Ectodermal cell (in vitro differentiated cells): ENCODE results near the gene RGS16. TPM values are rescaled to one million over a fixed set of nuclear protein-coding genes. Genes with fewer than 3 reads are reported as not detected.
A peak's percentile ranks its signal among the peaks of the same experiment; 100 is the strongest.

Experiments
- H3K27ac ChIP-seq: 2 replicates; pipeline ENCODE4 v1.7.0; 2013; ENCODE audit warnings: mild to moderate bottlenecking, low read depth, low read length; ENCODE audit not compliant: insufficient read depth, poor library complexity, severe bottlenecking
- H3K27me3 ChIP-seq: 2 replicates; pipeline ENCODE4 v1.7.0; 2013; ENCODE audit warnings: mild to moderate bottlenecking, low read length; ENCODE audit not compliant: insufficient read depth, control insufficient read depth, poor library complexity, severe bottlenecking
- H3K36me3 ChIP-seq: one replicate; pipeline ENCODE4 v1.7.0; 2013; ENCODE audit warnings: low read length; ENCODE audit not compliant: control insufficient read depth, insufficient read depth
- H3K4me1 ChIP-seq: one replicate; pipeline ENCODE4 v1.7.0; 2013; ENCODE audit warnings: low read length; ENCODE audit not compliant: control insufficient read depth, insufficient read depth
- H3K4me3 ChIP-seq: 2 replicates; pipeline ENCODE4 v1.7.0; 2013; ENCODE audit warnings: low read depth, low read length, control low read depth; ENCODE audit not compliant: insufficient read depth
- H3K9me3 ChIP-seq: 2 replicates; pipeline ENCODE4 v1.7.0; 2013; ENCODE audit warnings: mild to moderate bottlenecking, low read length, moderate library complexity; ENCODE audit not compliant: control insufficient read depth
- WGBS, 2 experiments: methylation state at CpG; one replicate each; pipeline ENCODE4 v1.1.7; 2013; ENCODE audit warnings: missing lambda C conversion rate in 2 of 2; 5-methylcytosine and 5-hydroxymethylcytosine counted together
- polyA plus RNA-seq, 4 experiments: library from polyadenylated mRNA; stranded (reverse); fragments of 50-300 nt; gene quantifications; one replicate each; pipeline ENCODE4 v1.2.3, GENCODE V29; 2013

RGS16 gene
- 6.6 TPM for polyA plus RNA-seq (2013, experiment 1 of 4)
- polyA plus RNA-seq (2013, experiment 2 of 4), result 6.5 TPM
- polyA plus RNA-seq (2013, experiment 3 of 4), result 8.1 TPM
- polyA plus RNA-seq (2013, experiment 4 of 4), result 9.6 TPM

DNA sequence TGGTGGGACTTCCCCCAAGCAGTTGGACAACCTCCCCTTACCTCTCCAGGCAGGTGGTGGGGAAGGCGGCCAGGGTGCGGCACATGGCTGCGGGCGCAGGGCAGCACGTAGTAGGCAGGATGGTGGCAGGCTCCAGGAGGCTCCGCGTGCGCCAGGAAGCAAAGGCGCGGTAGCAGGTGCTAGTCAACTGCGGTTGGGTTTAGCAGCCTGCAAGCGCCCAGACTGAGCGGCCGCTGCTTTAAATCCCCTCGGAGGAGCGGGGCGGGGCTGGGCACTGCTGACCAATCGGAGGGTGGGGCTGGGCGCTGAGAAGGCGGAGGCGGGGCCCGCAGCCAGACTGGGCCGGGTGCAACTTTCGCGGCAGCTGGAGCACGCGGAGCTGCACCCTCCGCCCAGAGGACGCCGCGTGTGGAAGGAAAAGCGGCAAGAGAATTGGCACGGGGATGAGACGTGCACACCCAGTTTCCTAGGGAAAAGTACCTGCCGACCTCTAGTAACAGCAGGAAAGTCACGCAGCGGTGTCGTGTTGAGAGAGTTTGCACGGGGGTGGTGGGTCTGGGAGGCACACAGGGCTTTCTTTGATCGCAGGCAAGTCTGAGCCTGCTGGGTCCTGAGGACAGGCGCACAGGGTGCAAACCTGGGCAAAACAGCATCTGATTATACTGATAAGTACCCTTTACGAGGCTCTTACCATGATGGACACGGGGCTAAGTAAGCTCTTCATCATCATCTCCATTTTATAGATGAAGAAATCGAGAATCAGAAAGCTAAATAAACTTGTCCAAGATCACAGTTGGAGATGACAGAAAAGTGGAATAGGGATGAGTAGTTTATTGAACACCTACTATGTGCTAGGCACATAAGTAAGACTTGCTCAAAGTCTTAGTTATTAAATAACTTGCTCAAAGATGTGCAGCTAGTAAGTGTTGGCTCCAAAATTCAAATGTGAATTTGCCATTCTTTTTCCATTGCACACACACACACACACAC is at the start of gene RGS16:
Gene RGS16, minus strand, starts transcription at position 215 of the 990 bp plus-strand sequence. Its CDS starts 130 bp downstream, at position 85.
- no peaks in the 10 kb centered on the region for H3K9me3 ChIP-seq
- H3K27me3 ChIP-seq, result peaks cover 27% of the 10 kb centered on the region
- H3K27ac ChIP-seq, result no peak within 1 kb of the TSS
- 13% methylated on average over 44 of the region's 44 CpGs for WGBS, 2 experiments
- no peaks in the 10 kb centered on the region for H3K36me3 ChIP-seq
- H3K4me1 ChIP-seq, result peaks cover 21% of the 10 kb centered on the region
- H3K4me3 ChIP-seq, result peak within 1 kb of the TSS; percentile 31

- no peak overlapping the region for H3K27ac ChIP-seq
- no peaks in the 10 kb centered on the region for H3K27me3 ChIP-seq
- H3K9me3 ChIP-seq, result no peaks in the 10 kb centered on the region
- no peaks in the 10 kb centered on the region for H3K36me3 ChIP-seq
- peaks cover 4% of the 10 kb centered on the region for H3K4me1 ChIP-seq
- 83 to 98% methylated on average over 2 of the region's 2 CpGs for WGBS, 2 experiments
- no peak overlapping the region for H3K4me3 ChIP-seq
Measured at GRCh38 chr1:182653986-182654385, 49.8 kb upstream of the RGS16 start.

- H3K4me3 ChIP-seq, result no peak overlapping the region
- H3K27me3 ChIP-seq, result no peaks in the 10 kb centered on the region
- H3K9me3 ChIP-seq, result no peaks in the 10 kb centered on the region
- no peak overlapping the region for H3K27ac ChIP-seq
- whole genome bisulfite sequencing, 2 experiments, result 77 to 84% methylated on average over 3 of the region's 3 CpGs
- H3K36me3 ChIP-seq, result no peaks in the 10 kb centered on the region
- peaks cover 4% of the 10 kb centered on the region for H3K4me1 ChIP-seq
Measured at GRCh38 chr1:182652933-182653332, 48.7 kb upstream of the RGS16 start.

GRCh38 chr1:182651339-182651724 is 47.1 kb upstream of the RGS16 start:
- Histone ChIP-seq H3K4me1 (peaks cover under 1% of the 10 kb centered on the region), H3K27ac (no peak overlapping the region), H3K9me3 (no peaks in the 10 kb centered on the region), H3K4me3 (no peak overlapping the region), H3K36me3 (no peaks in the 10 kb centered on the region), H3K27me3 (no peaks in the 10 kb centered on the region)
- 81 to 93% methylated on average over 2 to 3 of the region's 3 CpGs for WGBS, 2 experiments

GRCh38 chr1:182650678-182651338 is 46.6 kb upstream of the RGS16 start:
- H3K4me1 ChIP-seq, result no peaks in the 10 kb centered on the region
- H3K27me3 ChIP-seq, result no peaks in the 10 kb centered on the region
- no peaks in the 10 kb centered on the region for H3K9me3 ChIP-seq
- 91% methylated on average over 6 of the region's 6 CpGs for WGBS, 2 experiments
- no peak overlapping the region for H3K4me3 ChIP-seq
- H3K27ac ChIP-seq, result no peak overlapping the region
- H3K36me3 ChIP-seq, result no peaks in the 10 kb centered on the region

DNA sequence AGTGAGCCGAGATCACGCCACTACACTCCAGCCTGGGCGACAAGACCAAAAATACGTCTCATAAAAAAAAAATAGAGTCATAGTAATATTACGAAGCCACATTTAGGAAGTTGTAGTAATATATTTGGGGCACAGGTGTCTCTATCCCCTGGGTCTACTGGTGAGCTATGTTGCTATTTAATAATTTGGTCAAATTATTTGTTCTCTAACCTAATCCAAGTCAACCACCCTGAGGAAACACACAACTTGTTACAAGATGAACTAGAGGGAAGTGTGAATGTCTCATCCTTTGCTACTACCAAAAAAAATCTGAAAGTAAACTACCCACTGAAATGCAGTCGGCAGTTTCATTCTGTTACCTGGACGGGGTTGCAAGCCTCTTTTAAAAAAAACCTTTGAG is 44.9 kb upstream of the RGS16 start:
- H3K27ac ChIP-seq, result no peak overlapping the region

GRCh38 chr1:182646739-182647138 is 42.5 kb upstream of the RGS16 start:
- H3K36me3 ChIP-seq, result no peaks in the 10 kb centered on the region
- no peaks in the 10 kb centered on the region for H3K4me1 ChIP-seq
- H3K4me3 ChIP-seq, result no peak overlapping the region
- 89 to 100% methylated on average over 2 of the region's 2 CpGs for WGBS, 2 experiments
- no peak overlapping the region for H3K27ac ChIP-seq
- H3K27me3 ChIP-seq, result no peaks in the 10 kb centered on the region
- H3K9me3 ChIP-seq, result no peaks in the 10 kb centered on the region

More for the DNA sequence above, 44.9 kb upstream of the RGS16 start:
- Histone ChIP-seq H3K9me3 (no peaks in the 10 kb centered on the region), H3K4me1 (no peaks in the 10 kb centered on the region), H3K4me3 (no peak overlapping the region), H3K27me3 (no peaks in the 10 kb centered on the region), H3K36me3 (no peaks in the 10 kb centered on the region)
- whole genome bisulfite sequencing, 2 experiments, result 94 to 100% methylated on average over 7 of the region's 7 CpGs

- WGBS, 2 experiments, result 91 to 93% methylated on average over 4 of the region's 4 CpGs
Measured at GRCh38 chr1:182644886-182645285, 40.7 kb upstream of the RGS16 start.

DNA sequence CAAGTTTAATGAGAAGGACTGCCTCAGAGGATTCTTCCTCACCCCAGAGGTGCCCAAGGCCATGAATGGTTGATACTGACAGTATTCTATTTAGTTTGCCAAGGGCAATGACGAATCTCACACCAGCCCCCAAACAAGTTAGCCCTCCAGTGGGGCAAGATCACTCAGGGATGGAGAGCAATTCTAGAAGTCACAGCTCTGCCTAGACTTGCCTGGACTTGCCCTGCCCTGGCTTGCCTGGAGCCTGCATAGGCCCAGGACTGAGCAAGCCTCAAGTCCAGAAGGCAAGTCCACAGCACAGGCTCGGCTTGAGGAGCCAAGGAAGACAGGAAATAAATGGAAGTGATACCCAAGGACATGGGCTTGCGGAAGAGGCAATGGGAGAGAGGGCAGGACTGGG is 39.5 kb upstream of the RGS16 start:
- Histone ChIP-seq H3K27me3 (no peaks in the 10 kb centered on the region), H3K9me3 (no peaks in the 10 kb centered on the region), H3K4me3 (no peak overlapping the region), H3K36me3 (no peaks in the 10 kb centered on the region), H3K27ac (no peak overlapping the region), H3K4me1 (no peaks in the 10 kb centered on the region)
- 94% methylated on average over 3 of the region's 3 CpGs for WGBS, 2 experiments

More at GRCh38 chr1:182644886-182645285, 40.7 kb upstream of the RGS16 start:
- H3K4me3 ChIP-seq, result no peak overlapping the region
- H3K36me3 ChIP-seq, result no peaks in the 10 kb centered on the region
- H3K4me1 ChIP-seq, result no peaks in the 10 kb centered on the region
- H3K27ac ChIP-seq, result no peak overlapping the region
- H3K9me3 ChIP-seq, result no peaks in the 10 kb centered on the region
- no peaks in the 10 kb centered on the region for H3K27me3 ChIP-seq

DNA sequence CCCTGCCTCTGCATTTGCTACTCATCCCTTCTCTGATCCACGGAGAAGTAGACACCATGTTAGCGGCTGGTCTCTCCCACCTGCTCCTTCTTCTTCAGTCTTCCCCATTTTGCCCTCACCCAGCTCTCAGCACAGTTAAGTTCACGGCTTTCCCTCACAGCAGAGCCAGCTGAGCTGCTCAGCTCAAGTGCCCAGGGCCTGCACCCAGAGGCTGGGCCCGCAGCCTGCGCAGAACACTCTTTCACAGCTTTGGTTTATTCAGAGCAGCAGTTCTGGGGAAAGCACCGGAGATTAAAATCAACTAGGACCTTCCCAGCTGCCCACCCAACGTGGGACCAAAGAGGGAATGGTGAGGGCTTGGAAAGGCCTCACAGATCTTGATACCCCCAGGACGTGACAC is 38.3 kb upstream of the RGS16 start:
- Histone ChIP-seq H3K27me3 (no peaks in the 10 kb centered on the region), H3K4me1 (no peaks in the 10 kb centered on the region), H3K9me3 (no peaks in the 10 kb centered on the region), H3K36me3 (no peaks in the 10 kb centered on the region), H3K4me3 (no peak overlapping the region), H3K27ac (no peak overlapping the region)
- WGBS, 2 experiments, result 90 to 95% methylated on average over 7 to 8 of the region's 8 CpGs
